GM19099 (cell line): ENCODE data around the gene AQP10.

Source experiments
- POLR2A ChIP-seq: IDR thresholded peaks from 3 replicates; pipeline ENCODE4 v1.6.1; 2011; ENCODE audit warnings: low read depth; ENCODE audit not compliant: insufficient read length; ENCODE audit errors: extremely low read depth

Gene AQP10

DNA sequence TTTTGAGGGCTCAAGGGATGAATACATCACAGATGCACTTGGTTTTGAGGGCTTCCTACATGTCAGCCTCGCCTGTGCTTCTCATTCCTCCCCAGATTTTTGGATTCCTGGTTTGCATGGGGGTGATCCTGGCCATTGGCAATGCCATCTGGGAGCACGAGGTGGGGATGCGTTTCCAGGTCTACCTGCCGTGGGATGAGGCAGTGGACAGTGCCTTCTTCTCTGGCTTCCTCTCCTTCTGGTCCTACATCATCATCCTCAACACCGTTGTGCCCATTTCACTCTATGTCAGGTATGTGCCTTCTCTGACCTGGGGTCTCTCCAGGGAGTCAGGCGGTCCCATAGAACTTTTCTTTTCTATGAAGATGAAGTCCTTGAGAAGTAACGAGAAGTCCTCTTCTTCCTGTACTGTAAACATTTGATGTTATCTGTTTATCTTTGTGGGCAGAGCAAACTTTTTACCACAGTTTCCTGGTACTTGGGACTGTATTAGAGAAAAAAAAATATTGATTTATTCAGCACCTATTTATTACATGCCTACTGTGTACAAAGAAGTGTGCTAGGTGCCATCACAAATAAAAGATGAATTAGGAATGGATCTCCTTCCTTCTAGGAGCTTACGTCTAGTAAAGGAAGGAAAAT lies 16.5 kb downstream of the AQP10 start:
- no peak for TF ChIP-seq POLR2A

DNA sequence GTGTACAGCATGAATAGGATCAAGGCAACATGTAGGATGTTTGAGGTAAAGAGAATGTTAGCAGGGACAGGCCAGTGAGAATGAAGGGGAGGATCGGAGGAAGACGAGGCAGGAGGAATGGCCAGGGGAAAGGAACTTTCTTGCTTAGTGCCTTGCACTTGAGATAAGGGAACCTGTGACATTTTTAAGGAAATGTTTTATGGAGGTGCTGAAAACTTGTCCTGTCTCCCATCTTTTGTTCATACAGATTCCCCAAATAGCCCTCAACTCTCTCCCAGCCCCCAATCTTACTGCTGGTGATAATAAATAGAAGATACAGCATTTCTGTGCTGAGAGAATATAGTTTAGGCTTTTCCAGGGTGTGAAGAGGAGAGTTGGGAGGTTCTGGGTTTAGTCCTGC lies 18.0 kb downstream of the AQP10 start:
- TF ChIP-seq POLR2A: no peak

DNA sequence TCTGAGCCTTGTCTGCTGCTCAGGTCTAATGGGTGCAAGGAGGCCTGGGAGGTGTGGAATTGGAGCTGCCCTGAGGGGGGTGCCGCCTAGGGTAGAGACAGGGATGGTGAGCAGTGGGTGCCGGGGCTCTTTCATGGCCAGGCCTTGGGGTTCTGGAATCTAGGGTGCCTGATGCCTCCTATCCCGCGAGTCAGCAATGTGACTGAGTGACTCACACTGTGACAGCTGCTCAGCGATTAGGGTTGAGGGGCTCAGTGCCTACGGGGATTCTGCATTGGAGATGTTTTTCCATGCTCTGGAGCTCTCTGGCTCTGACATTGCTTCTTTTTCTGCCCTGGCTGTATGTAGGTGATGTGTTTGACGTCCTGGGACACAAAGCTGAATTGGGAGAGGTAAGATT lies 21.2 kb downstream of the AQP10 start:
- no peak for TF ChIP-seq POLR2A

DNA sequence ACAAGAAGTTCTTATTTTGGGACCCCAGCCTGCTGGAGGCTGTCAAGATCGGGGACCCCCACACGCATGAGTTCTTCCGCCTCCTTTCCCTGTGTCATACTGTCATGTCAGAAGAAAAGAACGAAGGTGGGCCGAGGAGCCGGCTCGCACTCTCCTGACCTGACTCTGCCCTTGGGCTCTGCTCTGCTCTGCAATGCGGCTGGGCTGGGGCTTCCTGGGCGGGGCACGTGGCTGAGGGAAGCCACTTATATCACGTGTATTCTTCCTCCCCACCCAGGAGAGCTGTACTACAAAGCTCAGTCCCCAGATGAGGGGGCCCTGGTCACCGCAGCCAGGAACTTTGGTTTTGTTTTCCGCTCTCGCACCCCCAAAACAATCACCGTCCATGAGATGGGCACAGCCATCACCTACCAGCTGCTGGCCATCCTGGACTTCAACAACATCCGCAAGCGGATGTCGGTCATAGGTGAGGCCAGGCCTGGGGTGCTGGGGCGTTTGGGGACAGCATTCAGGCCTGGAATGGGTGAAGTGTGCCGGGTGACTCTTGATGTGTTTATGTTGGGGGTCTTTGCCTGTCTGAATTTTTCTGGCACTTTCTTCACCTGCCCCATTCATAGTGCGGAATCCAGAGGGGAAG lies 22.1 kb downstream of the AQP10 start:
- TF ChIP-seq POLR2A: no peak

DNA sequence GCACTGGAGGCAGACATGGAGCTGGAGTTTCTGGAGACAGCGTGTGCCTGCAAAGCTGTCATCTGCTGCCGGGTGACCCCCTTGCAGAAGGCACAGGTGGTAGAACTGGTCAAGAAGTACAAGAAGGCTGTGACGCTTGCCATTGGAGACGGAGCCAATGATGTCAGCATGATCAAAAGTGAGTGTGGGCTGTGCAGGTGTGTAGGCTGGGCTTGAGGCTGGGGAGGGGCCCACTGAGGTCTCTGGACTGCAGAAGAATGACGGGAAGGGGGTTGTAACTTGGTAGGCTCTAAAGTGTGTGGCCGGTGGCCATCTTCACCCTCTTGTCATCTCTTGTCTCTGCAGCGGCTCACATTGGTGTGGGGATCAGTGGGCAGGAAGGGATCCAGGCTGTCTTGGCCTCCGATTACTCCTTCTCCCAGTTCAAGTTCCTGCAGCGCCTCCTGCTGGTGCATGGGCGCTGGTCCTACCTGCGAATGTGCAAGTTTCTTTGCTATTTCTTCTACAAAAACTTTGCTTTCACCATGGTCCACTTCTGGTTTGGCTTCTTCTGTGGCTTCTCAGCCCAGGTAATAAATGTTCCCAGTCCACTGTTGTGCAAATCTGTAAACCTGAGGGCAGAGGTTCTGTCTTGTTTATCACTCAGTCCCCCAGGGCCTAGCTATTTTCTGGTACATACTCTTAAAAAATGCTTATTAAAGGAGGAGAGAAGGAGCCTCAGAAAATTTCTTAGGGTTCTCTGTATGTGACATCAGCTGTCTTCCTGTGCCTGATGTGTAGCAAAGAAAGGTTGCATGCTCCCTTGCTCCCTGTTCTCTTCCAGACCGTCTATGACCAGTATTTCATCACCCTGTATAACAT lies 24.3 kb downstream of the AQP10 start:
- TF ChIP-seq POLR2A: no peak

DNA sequence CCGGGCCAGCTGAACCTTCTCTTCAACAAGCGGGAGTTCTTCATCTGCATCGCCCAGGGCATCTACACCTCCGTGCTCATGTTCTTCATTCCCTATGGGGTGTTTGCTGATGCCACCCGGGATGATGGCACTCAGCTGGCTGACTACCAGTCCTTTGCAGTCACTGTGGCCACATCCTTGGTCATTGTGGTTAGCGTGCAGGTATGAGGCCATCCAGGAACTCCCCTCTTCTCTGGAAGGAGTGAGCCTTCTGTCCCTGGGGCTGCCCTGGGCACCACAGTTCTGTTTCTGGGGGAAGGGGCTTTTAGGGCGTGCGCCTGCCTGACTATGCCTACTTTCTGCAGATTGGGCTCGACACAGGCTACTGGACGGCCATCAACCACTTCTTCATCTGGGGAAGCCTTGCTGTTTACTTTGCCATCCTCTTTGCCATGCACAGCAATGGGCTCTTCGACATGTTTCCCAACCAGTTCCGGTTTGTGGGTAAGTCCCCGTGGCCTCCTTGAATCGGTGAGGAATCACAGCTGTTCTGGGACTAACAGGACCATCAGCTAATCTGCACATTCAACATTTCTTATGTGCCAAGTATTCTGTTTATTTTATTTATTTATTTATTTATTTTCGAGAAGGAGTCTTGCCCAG lies 25.5 kb downstream of the AQP10 start:
- TF ChIP-seq POLR2A: no peak

DNA sequence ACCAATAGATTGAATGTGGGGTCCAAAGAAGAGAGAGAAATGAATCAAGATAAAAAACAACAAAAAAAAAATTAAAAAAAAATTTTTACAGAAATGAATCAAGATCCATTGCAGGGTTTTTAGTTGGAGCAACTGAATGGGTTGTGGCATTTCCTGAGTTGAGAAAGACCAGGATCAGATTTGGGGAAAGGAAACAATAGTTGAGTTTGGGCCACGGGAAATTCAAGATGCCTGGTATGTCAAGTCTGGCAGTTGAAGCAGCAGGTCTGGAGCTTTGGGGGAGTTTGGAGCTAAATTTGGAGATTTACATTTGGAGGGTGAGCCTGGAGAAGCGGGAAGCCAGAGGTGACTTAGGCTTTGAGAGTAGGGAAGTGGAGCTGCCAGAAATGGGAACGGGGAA lies 27.1 kb downstream of the AQP10 start:
- TF ChIP-seq POLR2A: no peak

DNA sequence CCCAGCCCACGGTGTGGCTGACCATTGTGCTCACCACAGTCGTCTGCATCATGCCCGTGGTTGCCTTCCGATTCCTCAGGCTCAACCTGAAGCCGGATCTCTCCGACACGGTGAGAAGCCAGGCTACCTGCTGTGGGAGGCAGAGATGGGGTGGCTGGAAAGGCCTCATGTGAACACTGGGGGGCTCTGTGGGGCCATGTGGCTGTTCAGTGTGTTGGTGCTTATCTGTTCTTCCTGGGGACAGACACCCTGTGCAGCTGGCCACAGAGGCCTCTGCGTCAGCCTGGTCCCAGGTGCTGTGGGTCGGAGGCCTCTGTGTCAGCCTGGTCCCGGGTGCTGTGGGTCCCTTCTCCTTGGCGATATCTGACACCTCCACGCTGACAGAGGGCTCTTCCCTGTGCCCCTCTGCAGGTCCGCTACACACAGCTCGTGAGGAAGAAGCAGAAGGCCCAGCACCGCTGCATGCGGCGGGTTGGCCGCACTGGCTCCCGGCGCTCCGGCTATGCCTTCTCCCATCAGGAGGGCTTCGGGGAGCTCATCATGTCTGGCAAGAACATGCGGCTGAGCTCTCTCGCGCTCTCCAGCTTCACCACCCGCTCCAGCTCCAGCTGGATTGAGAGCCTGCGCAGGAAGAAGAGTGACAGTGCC lies 27.7 kb downstream of the AQP10 start:
- no peak for TF ChIP-seq POLR2A

DNA sequence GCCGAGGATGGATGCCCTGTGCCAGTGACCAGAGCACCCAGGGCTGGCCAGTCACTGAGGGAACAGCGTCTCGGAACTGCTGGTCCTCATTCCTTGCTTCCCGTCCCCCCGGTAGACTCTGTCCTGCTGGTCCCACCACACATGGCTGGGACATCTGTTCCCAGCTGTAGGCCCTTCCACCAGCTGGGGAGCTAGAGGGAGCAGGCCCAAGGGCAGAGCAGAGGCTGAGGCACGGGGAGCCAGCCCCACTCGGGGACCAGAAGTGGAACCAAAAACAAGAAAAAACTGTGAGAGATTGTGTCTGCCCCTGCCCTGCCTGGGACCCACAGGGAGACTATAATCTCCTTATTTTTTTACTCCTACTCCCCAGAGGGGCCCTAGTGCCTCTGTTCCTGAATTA lies 28.2 kb downstream of the AQP10 start:
- no peak for TF ChIP-seq POLR2A

DNA sequence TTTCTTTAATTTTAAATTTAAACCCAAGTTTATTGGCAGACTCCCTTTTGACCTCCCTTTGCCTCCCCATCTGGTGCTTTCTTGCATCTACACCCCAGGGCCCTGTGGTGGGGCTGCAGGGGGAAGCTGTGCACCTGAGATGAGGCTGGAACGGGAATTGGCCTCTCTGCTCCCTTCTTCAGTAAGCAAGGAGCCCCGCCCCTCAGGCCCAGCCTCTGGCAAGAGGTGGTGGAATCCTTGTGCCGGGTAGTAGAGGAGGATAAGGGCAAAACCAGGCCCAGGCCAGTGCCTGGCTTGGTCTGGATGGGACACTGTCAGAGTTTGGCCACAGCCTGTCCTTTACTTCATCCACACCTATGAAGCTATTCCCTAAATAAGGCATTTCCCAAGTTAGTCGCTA lies 29.5 kb downstream of the AQP10 start:
- TF ChIP-seq POLR2A: no peak

DNA sequence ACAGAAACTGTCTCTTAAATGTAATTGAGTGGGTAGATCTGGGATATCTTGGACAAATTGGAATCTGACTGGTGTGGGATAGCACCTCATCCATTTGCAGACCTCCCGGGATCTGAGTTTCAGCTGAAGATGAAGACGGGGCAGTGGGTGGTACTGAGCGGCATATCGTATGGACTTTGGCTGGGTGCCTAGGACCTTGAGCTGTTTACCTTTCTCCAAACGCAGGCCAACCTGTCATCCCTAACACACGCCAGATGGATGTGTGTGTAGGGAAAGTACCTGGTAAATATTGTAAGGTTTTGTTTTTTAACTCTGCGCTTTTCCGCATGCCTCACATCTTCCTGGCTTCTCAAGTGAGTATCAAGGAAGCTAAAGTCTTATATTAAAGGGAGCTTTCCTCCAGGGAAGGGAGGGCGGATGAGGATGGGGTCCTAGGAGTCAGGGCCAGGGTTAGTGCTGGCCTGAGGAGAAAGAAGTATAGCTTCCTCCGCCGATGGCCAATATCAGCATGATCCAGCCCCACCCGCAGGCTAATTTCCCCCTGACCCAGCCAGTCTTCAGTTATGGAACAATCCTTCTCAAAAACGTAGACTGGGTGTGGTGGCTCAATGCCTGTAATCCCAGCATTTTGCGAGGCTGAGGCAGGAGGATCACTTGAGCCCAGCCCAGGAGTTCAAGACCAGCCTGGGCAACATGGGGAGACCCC lies 30.6 kb downstream of the AQP10 start:
- TF ChIP-seq POLR2A: no peak

DNA sequence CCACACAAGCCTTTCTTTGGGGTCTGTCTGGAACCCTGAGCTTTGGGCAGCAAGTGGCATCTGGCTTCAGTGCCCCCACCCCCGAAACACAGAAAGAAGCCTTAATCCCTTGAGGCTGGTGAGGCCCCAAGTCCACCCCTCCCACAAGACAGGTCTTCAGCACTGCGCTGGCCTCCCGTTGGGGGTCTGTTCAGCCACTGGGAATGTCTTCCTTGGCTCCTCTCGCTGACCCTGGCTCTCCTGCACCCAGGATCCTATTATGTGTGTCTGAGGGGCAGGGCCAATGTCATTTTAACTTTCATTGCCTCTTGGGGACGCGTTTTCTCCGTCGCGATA lies 31.3 kb downstream of the AQP10 start:
- TF ChIP-seq POLR2A: no peak

DNA sequence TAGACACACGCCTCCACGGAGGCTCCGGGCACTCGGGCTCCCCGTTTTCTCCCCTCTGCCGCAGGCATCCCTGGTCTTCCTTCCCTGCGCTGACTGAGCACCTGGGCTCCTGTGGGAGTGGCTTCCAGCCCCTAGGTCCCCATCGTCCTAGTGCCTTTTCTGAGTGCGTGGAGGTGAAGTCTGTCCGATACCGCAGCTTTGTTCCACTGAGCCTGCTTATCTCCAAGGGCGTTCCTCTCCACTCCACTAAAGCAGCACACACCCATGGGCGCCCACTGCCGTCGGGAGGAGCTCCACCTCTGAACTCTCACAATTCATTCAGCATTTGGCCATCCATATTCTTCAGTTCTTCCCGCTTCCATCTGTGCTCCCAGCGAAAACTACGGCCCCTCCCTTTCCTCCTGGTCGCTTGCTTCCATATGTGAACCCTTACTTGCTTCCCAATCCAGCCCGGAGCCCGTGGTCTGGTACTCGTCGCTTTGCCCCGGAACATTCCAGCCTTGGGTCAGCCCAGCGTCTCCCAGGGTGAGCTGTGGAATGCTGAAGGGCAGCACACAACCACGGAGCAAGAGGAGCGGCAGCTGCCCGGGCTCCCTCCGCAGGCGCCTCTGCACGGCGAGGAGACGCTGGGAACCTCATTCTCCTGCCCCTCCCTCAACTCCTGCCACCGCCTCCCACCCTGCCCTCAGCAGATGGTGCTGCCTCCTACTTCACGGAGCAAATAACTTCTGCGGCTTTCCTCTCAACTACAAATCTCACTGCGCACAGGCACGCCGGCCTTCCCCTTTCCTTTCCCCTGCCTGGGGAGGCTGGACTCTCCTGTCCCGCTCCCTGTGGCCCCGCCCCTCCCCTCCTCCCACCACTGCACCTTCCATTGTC lies 31.9 kb downstream of the AQP10 start:
- no peak for TF ChIP-seq POLR2A

DNA sequence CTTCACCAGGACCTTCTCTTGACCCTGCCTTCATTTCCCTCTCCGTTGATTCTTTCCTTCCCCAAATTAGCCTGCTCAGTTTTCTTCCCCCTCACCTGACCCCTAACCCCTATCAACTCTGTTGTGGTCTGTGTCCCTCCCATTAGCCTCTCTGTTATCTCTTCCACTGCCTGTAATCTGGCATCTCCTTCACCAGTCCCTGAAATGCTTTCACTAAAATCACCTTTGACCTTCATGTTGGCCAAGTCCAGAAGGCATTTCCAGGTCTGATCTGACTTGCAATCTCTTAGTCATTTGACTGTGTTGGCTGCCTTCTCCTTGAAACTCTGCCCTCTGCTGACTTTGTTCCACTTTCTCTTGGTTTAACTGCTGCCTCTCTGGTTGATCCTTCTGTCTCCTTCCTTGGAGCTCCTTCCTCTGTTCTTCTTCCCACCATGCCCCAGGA lies 32.6 kb downstream of the AQP10 start:
- TF ChIP-seq POLR2A: no peak

DNA sequence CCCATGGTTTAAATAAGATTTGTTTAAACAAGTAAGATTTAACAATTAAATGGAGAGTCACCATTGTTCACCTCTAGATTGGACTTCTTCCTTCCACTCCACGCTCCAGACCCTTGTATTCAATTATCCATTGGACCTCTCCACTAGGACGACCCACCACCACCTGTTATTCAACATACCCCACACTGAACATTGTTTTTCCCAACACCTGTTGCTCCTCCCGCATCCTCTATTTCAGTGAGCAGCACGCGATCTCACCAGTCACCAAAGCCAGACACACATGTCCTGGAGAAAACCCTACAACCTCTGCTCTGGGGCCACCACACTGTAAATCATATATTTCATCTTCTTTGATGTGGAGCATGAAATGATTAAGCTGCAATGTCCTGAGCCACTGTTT lies 33.1 kb downstream of the AQP10 start:
- TF ChIP-seq POLR2A: no peak
